ENCODE data around the gene ALX4. TPM values are rescaled to one million over a fixed set of nuclear protein-coding genes. Genes with fewer than 3 reads are reported as not detected.

The ALX4 gene
- total and polyA plus RNA-seq, 2 of the 8 experiments (the other 6 are each of a cell fraction or from before 2014, with no cell fraction given), result not detected

DNA sequence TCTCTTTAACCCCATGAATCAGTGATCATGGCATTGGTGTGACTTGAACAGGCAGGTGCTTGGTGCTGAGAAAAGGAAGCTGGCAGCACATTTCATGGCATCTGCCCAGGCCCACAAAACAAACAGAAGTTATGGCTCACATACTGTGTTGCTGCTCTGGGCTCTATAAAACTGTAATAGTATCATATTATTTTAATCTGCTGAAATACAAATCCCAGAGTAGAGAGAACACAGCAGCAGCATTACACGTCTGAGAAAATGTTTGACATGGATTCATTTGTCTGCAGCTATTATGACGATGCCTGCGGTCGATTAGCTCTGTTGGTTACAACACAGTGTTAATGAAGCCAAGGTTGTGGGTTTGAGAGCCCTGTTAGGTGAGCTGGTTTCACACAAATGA, 80.8 kb downstream of the ALX4 start:
- FAIRE-seq (no peak), DNase-seq (ENCODE audit: low read depth in 1 of 2, low spot score in 2 of 2) (no peak)
- Histone ChIP-seq H3K27ac (ENCODE audit: low read depth, low read length) (no peak overlapping the region), H4K5ac (ENCODE audit: insufficient read length, low read depth, low read length) (no peak overlapping the region), H4K20me1 (replicated peaks in 1 of 2; ENCODE audit: control insufficient read depth in 1 of 2, insufficient read depth in 2 of 2, low read length in 2 of 2) (no peaks in the 10 kb centered on the region), H4K91ac (replicated peaks; ENCODE audit: insufficient read length, low read length) (no peak overlapping the region), H3K9ac (replicated peaks in 1 of 4; ENCODE audit: extremely low read depth in 1 of 4, low read depth in 3 of 4, low read length in 3 of 4) (no peak overlapping the region), H3K4me2 (ENCODE audit: insufficient read depth in 1 of 2, low read depth in 2 of 2, low read length in 2 of 2) (no peak overlapping the region), H3K23me2 (ENCODE audit: low read depth, low read length) (no peaks in the 10 kb centered on the region), H2AFZ (ENCODE audit: low read length) (no peak overlapping the region), H3K36me3 (ENCODE audit: control insufficient read depth in 2 of 4, insufficient read depth in 4 of 4, low read length in 3 of 4) (no peaks in the 10 kb centered on the region), H3K56ac (replicated peaks; ENCODE audit: insufficient read length, low read depth, low read length) (no peak overlapping the region), H2BK20ac (ENCODE audit: low read length) (no peak overlapping the region), H3K4ac (replicated peaks; ENCODE audit: insufficient read length, low read depth, low read length) (no peak overlapping the region), H4K8ac (ENCODE audit: extremely low read depth, insufficient read depth, low read length) (no peak overlapping the region), H2BK12ac (ENCODE audit: low read depth, low read length) (no peak overlapping the region), H3K9me3 (ENCODE audit: insufficient read depth in 2 of 2, low read depth in 1 of 2, low read length in 1 of 2) (no peaks in the 10 kb centered on the region), H3K18ac (ENCODE audit: extremely low read depth, low read length) (no peak overlapping the region), H2BK15ac (ENCODE audit: low read length) (no peak overlapping the region), H3K79me2 (ENCODE audit: control insufficient read depth in 1 of 2, insufficient read depth in 2 of 2, low read length in 2 of 2) (no peaks in the 10 kb centered on the region), H3K79me1 (ENCODE audit: low read depth, low read length) (no peaks in the 10 kb centered on the region; the same call in 1 of the 2 replicates), H2BK120ac (replicated peaks; ENCODE audit: low read depth, low read length) (no peak overlapping the region), H3K27me3 (replicated peaks in 1 of 4; ENCODE audit: control insufficient read depth in 3 of 4, extremely low read depth in 1 of 4, insufficient read depth in 3 of 4, low read length in 3 of 4) (no peaks in the 10 kb centered on the region), H2BK5ac (ENCODE audit: low read depth, low read length) (no peak overlapping the region), H3K23ac (ENCODE audit: insufficient read length) (no peak overlapping the region), H2AK5ac (ENCODE audit: low read depth, low read length) (0 out of 2 replicates have a peak overlapping the region, but pooled peaks have one; percentile 41), H3K14ac (ENCODE audit: insufficient read length) (no peak overlapping the region), H3K4me3 (ENCODE audit: extremely low read depth in 1 of 4, insufficient read depth in 2 of 4, low read depth in 3 of 4, low read length in 4 of 4) (no peak overlapping the region), H3K4me1 (replicated peaks in 1 of 4; ENCODE audit: control insufficient read depth in 3 of 4, insufficient read depth in 4 of 4, low read length in 3 of 4) (peaks cover 0 to 4% (median 0%) of the 10 kb centered on the region in 4 experiments; a peak in 1 of 7 replicates)
- TF ChIP-seq SP1 (IDR thresholded peaks at IDR 0.05; ENCODE audit: low read depth, low read length) (no peak), ASH2L (IDR thresholded peaks at IDR 0.05; ENCODE audit: low read length) (no peak), CHD2 (IDR thresholded peaks at IDR 0.05; ENCODE audit: low read length) (no peak), CHD1 (IDR thresholded peaks at IDR 0.05; ENCODE audit: low read depth, low read length) (no peak)
- ChIA-PET POLR2A (ENCODE audit: partially characterized antibody) (no interaction called here), CTCF (ENCODE audit: partially characterized antibody) (interaction anchor here (0.8 to 1.7 kb wide), 3 partner anchors 10 to 23 kb away, joined by 3 to 4 read pairs (median 4); no protein-coding TSS in a partner anchor)
- WGBS, 2 experiments (ENCODE audit: extremely low coverage in 1 of 2, insufficient coverage in 1 of 2, insufficient read length in 1 of 2, insufficient replicate concordance in 2 of 2, low coverage in 1 of 2, low lambda C conversion rate in 2 of 2, missing lambda C conversion rate in 1 of 2), result 90% methylated on average over 4 of the region's 4 CpGs; no CpG with 5 or more reads in 1 of the 2 experiments
